ENCODE results near the gene LANCL1.

GRCh38 chr2:210387074-210387473 is 89.5 kb downstream of the LANCL1 start:
- TF ChIP-seq CTCF (IDR thresholded peaks at IDR 0.05; ENCODE audit: low read depth, low read length): no peak
- TF ChIP-seq EZH2phosphoT487 (IDR thresholded peaks at IDR 0.05; ENCODE audit: low read depth): no peak
